Uterus (tissue), 2 donors: ENCODE measurements around the gene HSD11B1L.

Experiments
- CTCF ChIP-seq, 4 experiments: fragments of 200-600 bp in 2 of 4; fragments of 450-650 bp in 2 of 4; sonication (generic) in 2 of 4; IDR thresholded peaks; one replicate each; pipeline ENCODE4 v1.5.1; 2016 to 2019; ENCODE audit warnings: antibody characterized with exemption in 4 of 4, mild to moderate bottlenecking in 2 of 4, moderate library complexity in 1 of 4
- POLR2A ChIP-seq, 2 donors: fragments of 450-650 bp; IDR thresholded peaks; one replicate each; pipeline ENCODE4 v1.6.1; 2016; ENCODE audit warnings: antibody characterized with exemption in 2 of 2, mild to moderate bottlenecking in 1 of 2, moderate library complexity in 1 of 2

- TF ChIP-seq POLR2A (IDR thresholded peaks at IDR 0.05) (no peak), CTCF (IDR thresholded peaks at IDR 0.05) (no peak)
Measured at GRCh38 chr19:5718579-5719273, 37.9 kb downstream of the HSD11B1L start.
